Measurements from ENCODE around the gene SWI5. TPM values are rescaled to one million over a fixed set of nuclear protein-coding genes. Genes with fewer than 3 reads are reported as not detected.

Gene SWI5
- total RNA-seq, 2 experiments from 2014 or later = 16.8 to 22.7 TPM

DNA sequence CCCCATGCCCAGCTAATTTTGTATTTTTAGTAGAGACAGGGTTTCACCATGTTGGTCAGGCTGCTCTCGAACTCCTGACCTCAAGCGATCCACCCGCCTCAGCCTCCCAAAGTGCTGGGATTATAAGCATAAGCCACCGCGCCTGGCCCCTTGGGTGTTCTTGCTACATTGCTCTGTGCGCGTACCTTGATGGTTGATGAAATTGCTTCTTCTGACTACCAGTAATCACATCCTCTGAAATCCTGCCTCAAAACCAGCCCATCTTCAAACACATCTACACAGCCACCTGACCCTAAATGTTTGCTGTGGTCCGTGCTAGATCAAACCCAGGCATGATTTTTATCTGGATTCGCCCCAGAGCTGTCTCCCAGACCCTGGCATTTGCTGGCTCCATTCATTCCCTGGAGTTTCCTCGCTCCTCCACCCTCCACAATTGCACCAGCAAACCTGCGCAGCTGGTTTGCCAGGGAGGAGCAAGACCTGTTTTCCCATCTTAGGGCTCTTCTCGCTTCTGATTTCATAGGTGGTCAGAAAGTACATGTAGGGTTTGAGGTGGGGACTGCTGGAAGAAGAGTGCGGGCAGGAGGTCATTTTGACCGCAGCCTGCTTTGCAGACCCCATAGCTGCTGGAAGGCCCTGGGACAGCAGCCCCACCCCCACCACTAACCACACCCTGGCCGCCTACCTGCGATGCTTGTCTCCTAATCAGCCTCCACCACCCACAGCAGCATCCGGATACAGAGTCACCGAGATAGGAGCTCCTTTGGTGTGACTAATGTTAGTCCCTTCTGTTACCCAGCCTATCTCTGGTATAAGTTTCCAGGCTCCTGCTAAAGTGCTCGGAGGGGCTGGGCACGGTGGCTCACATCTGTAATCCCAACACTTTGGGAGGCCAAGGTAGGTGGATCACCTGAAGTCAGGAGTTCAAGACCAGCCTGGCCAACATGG lies 22.7 kb downstream of the SWI5 start:
- BruUV-seq (replicated peaks) = no TSS peak
- no peak for TF ChIP-seq EZH2phosphoT487 (IDR thresholded peaks at IDR 0.05; ENCODE audit: borderline replicate concordance, low read depth, low read length)
- TF ChIP-seq, protein P1, sequence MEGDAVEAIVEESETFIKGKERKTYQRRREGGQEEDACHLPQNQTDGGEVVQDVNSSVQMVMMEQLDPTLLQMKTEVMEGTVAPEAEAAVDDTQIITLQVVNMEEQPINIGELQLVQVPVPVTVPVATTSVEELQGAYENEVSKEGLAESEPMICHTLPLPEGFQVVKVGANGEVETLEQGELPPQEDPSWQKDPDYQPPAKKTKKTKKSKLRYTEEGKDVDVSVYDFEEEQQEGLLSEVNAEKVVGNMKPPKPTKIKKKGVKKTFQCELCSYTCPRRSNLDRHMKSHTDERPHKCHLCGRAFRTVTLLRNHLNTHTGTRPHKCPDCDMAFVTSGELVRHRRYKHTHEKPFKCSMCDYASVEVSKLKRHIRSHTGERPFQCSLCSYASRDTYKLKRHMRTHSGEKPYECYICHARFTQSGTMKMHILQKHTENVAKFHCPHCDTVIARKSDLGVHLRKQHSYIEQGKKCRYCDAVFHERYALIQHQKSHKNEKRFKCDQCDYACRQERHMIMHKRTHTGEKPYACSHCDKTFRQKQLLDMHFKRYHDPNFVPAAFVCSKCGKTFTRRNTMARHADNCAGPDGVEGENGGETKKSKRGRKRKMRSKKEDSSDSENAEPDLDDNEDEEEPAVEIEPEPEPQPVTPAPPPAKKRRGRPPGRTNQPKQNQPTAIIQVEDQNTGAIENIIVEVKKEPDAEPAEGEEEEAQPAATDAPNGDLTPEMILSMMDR (conservative IDR thresholded peaks at IDR 0.05; ENCODE audit: low read length) = no peak
- H4K20me1 ChIP-seq (ENCODE audit: insufficient read depth, low read length) = no peaks in the 10 kb centered on the region
- intact Hi-C loops (cut with micrococcal nuclease; ENCODE audit: unreplicated experiment) = no loop called here
- H3K27ac ChIP-seq (ENCODE audit: low read depth, low read length, poor library complexity, severe bottlenecking) = no peak overlapping the region
- no peak overlapping the region for H3K4me3 ChIP-seq (ENCODE audit: low read depth, low read length, poor library complexity, severe bottlenecking)
- no peaks in the 10 kb centered on the region for H3K36me3 ChIP-seq (ENCODE audit: insufficient read depth, low read length)
- H2AFZ ChIP-seq (ENCODE audit: low read length) = no peak overlapping the region
- H3K4me2 ChIP-seq (ENCODE audit: low read length) = no peak overlapping the region
- ChIA-PET POLR2A (no interaction called here), CTCF (ENCODE audit: unreplicated experiment) (no interaction called here)
- H3K79me2 ChIP-seq (ENCODE audit: insufficient read depth, low read depth, low read length) = no peaks in the 10 kb centered on the region
- no peaks in the 10 kb centered on the region for H3K9me2 ChIP-seq (ENCODE audit: insufficient read depth, low read length)
- H3K9me3 ChIP-seq (ENCODE audit: low read length) = no peaks in the 10 kb centered on the region
- no peaks in the 10 kb centered on the region for H3K4me1 ChIP-seq (ENCODE audit: insufficient read depth, low read length, poor library complexity, severe bottlenecking)
- no peak for DNase-seq (ENCODE audit: low spot score)

DNA sequence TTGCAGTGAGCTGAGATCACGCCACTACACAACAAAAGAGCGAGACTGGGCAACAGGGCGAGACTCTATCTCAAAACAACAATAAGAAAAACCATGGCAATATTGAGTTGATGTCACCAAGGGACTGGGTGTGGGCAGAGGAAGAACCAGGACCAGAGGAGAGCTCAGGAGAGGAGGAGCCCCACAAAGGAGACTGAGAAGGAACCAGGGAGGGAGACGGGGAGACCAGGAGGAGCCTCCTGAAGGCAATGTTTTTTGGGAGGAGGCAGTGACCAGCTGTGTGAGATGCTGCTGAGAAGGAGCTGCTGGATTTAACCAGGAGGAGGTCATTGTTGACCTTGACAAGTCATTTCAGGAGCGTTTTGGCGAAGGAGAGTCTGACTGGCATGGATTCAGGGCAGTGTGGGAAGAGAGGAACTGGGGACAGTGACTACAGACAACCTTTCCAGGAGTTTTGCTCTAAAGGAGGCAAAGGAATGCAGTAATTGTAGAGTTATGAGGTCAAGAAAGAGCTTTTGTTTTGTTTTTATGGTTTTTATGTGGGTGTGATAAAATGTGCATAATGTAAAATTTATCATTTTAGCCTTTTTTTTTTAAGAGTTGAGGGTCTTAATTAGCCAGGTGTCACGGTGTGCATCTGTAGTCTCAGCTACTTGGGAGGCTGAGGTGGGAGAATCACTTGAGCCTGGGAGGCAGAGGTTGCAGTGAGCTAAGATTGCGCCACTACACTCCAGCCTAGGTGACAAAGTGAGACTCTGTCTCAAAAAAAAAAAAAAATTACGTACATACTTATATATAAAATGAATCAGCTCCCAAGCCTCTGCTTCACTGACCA lies 28.3 kb downstream of the SWI5 start:
- TF ChIP-seq, protein P1 (conservative IDR thresholded peaks at IDR 0.05; ENCODE audit: low read length) = no peak
- Histone ChIP-seq H3K9me3 (ENCODE audit: low read length) (no peaks in the 10 kb centered on the region), H3K27ac (ENCODE audit: low read depth, low read length, poor library complexity, severe bottlenecking) (no peak overlapping the region), H3K4me3 (ENCODE audit: low read depth, low read length, poor library complexity, severe bottlenecking) (no peak overlapping the region), H3K79me2 (ENCODE audit: insufficient read depth, low read depth, low read length) (no peaks in the 10 kb centered on the region), H2AFZ (ENCODE audit: low read length) (no peak overlapping the region), H3K9me2 (ENCODE audit: insufficient read depth, low read length) (no peaks in the 10 kb centered on the region), H3K4me1 (ENCODE audit: insufficient read depth, low read length, poor library complexity, severe bottlenecking) (no peaks in the 10 kb centered on the region), H3K4me2 (ENCODE audit: low read length) (no peak overlapping the region), H3K36me3 (ENCODE audit: insufficient read depth, low read length) (peaks cover 11% of the 10 kb centered on the region), H4K20me1 (ENCODE audit: insufficient read depth, low read length) (no peaks in the 10 kb centered on the region)
- no TSS peak for BruUV-seq (replicated peaks)
- ChIA-PET CTCF (ENCODE audit: unreplicated experiment) (no interaction called here), POLR2A (interaction anchor here (1.3 kb wide), 1 partner anchor 29 kb away, joined by 3 read pairs; the partner anchor contains the start of genes GOLGA2 and SWI5)
- no peak for DNase-seq (ENCODE audit: low spot score)
- intact Hi-C loops (cut with micrococcal nuclease; ENCODE audit: unreplicated experiment) = no loop called here
